ENCODE results near the gene PPP1CA.

Gene PPP1CA

DNA sequence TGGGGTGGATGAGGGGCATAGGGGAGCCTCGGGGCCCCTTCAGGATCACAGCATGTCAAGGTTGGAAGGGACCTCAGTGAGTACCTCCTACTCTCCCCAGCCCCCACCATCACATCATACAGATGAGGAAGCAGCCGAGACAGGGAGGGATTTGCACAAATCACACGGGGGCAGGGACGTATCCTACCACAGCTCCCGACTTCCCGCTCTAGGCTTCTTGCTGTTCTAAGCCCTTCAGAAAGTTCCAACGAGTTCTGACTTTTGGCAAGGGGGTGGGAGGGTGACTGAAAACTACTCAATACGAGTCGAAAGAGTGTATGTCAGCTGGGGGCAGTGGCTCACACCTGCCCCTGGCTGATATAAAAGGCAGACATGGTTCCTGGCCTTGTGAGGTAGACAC, 14.6 kb downstream of the PPP1CA start:
- H3K4me3 ChIP-seq (ENCODE audit: low read depth, low read length) = no peak overlapping the region

DNA sequence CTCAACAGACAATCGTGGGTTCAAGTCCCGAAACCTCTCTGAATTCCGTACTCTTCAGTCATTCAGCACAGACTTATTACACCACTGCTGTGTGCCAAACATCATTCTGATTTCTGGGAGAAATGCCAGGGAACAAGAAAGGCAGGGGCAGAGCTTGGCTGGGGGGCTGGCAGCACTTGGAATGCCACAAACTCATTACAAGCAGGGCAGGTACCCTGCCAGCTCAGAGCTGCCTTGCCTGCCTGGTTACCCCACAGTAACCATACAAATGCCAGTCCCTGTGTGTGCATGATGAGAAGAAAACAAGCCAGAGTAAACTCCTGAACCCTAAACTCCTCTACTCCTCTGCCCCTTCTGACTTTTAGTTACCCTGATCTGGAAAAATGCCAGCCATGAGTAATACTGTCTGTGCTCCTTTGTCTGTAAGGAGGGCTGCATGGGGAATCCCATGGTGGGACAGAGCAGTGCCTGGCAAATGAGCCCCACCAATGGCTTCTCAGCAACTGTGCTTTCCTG, 16.7 kb downstream of the PPP1CA start:
- H3K4me3 ChIP-seq (ENCODE audit: low read depth, low read length) = no peak overlapping the region

GRCh38 chr11:67382276-67383136, 19.2 kb downstream of the PPP1CA start:
- no peak overlapping the region for H3K4me3 ChIP-seq (ENCODE audit: low read depth, low read length)

- H3K4me3 ChIP-seq (ENCODE audit: low read depth, low read length) = no peak overlapping the region
Measured at GRCh38 chr11:67381244-67381972, 20.2 kb downstream of the PPP1CA start.

GRCh38 chr11:67379061-67380058, 22.3 kb downstream of the PPP1CA start:
- no peak overlapping the region for H3K4me3 ChIP-seq (ENCODE audit: low read depth, low read length)

DNA sequence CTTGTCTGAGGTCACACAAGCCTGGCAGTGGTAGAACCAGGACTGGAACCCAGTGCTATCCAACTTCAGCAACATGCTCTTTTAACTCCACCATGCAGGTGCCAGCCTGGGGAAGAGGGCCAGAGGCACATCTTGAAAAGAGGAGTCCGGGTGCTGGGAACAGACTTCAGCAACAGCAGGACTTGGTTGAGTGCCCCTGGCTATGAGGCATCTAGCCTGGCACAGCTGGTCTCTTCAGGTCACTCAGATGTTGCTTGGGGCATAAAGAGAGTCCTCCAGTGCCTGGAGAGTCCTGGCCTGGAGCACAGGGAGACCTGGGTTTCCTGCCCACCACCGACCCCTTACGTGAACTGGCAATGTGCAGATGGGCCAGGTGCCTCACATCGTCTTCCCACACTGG, 23.1 kb downstream of the PPP1CA start:
- no peak overlapping the region for H3K4me3 ChIP-seq (ENCODE audit: low read depth, low read length)

DNA sequence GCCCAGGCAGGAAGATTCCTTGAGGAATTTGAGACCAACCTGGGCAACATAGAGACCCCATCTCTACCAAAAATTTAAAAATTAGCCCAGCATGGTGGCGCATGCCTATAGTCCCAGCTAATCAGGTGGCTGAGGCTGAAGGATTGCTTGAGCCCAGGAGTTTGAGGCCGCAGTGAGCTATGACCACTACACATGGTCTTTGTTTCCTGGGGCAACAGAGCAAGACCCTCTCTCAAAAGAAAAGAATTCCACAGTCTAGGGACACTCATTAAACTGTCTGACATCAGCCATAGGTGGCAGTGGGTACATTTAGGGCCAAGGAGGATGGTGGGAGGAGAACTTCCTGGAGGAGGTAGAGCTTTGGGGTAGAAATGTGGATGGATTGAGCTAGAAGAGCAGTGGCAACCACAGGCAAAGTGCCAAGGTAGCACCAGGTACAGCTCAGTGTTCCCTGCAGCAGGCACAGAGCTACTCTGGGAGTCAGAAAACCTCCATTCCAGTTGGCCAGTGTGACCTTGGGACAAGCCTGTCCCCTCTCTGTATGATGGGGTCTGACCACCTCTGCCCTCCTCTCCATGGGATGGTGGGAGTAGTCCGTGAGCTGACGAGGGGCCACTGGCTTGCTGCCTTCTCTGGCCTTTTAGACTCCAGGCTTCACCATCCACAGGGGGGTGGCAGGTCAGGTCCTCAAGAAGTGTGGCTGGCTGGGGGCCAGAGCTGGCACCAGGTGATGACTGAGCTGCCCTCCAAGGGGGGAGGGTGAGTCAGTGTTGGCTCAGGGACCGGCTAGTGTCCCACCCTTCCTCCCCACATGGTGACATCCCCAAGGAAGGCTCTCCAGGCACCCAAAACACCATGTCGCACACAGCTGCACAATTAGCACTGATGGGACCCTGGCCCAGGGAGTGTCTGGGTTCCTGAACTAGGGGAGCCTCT, 24.5 kb downstream of the PPP1CA start:
- no peak overlapping the region for H3K4me3 ChIP-seq (ENCODE audit: low read depth, low read length)

DNA sequence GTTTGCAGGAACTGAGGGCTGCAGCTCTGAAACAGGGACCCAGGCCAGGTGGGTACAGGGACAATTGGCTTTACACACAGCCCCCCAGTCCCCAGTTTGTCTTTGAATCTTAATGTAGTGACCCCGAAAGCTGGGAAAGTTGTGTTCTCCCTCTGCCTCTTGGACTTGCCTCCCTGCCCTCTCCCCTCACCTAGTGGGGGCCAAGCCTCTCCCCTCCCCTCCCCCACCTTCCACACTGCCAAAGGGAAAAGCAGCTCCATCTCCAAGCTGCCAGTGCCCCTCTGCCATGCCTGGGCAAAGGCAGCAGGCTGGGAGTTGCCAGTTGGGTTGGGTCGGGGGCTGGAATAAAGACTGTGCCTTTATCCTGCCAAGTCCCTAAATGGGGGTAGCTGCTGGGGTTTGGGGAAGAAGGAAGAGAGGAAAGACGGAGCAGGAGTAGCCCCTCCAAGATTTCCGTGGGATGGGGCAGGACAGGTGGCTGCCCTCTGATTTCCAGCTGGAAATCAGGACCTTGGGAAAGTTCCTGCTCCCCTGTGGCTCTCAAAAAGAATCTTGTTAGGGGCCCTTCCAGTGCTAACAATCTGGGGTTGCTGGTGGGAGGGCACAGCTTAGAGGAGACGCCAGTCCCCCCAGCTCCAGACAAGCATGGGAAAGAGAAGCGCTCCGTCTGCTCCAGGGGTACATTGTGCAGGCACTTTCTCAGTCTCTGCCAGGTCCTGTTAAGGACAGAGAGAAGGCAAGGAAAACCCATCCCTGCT, 25.4 kb downstream of the PPP1CA start:
- H3K4me3 ChIP-seq (ENCODE audit: low read depth, low read length) = peak overlapping the region; percentile 20

GRCh38 chr11:67375320-67376055, 26.2 kb downstream of the PPP1CA start:
- peak overlapping the region; percentile 20 for H3K4me3 ChIP-seq (ENCODE audit: low read depth, low read length)

DNA sequence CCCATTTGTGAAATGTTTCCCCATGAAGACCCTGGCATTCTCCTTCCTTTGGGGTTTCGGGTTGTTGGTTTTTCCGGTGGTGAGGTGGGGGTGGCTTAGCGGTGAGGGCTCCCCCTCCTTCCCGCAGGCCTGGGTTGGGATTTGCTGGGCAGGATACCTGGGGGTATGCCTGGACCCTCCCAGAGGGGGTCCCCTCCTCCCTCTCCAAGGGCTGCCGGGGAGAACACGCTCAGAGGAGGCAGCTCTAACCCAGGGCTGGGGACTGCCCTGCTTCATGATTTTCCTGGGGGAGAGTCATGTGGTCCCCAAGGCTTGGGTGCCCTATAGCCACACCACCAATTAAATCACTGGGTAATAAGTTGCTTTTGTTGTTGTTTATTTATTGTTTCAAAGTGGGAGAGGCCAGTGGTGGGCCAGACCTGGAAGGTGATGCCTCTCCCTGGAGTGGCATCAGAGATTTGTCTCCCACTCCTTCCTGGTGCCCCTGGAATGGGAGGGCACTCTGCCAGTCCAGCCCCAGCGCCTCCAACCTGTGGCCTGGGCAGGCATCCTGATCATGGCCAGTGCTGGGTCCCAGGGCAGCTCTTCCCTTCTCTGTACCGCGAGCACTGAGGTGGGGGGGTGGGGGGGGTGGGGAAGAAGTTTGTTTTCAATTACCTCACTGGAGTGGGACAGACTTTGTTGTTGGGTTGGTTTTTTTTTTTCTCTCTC, 26.9 kb downstream of the PPP1CA start:
- H3K4me3 ChIP-seq (ENCODE audit: low read depth, low read length) = no peak overlapping the region

DNA sequence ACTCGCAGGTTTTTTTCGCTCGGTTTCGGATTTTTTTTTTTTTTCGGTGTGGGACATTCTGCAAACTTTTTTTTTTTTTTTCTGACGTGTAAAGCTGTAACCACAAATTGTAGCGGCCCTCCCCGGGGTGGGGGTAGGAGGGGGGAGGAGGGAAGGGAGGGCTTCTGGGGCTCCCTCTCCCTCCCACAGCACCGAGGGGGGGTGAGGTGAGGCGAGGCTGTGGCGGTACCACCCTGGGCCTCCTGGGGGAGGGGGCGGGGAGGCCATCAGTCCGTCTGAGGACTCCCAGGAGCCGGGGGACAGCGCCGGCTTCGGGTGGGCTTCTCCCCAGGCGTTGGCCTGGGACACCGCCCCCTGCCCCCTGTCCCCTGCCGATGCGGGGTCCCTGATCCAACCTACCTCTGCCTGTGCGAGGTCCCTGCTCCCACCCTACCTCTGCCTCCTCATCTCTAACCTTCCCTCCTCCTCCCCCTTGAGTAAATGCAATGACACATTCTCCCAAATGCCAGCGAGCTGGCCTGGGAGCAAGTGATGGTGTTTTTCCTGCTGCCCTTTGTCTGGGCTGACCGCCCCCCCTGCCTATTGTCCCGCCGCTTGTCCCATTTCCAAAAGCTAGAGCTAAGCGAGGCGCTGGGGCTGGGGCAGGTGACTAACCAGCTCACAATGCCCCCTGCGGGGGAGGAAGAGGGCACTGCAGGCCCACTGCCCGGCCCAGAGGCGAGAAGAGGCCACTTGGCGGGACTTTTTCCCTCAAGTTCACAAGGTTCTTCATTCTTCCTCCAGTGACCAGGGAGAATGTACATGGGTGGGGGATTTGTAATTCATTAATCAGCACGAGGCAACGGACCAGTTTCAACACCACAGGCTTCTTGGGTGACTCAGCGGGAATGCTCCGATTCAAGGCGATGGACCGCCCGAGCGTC, 27.7 kb downstream of the PPP1CA start:
- peak overlapping the region; percentile 47 for H3K4me3 ChIP-seq (ENCODE audit: low read depth, low read length)

- peak within 1 kb of the TSS; percentile 47 for H3K4me3 ChIP-seq (ENCODE audit: low read depth, low read length)
Measured at GRCh38 chr11:67372993-67373647, 28.5 kb downstream of the PPP1CA start, which contains the start of gene CLCF1. Gene CLCF1 (minus strand): TSS chr11:67373598. CDS start chr11:67373539, 59 bp downstream.

- H3K4me3 ChIP-seq (ENCODE audit: low read depth, low read length) = peak overlapping the region; percentile 47
Measured at GRCh38 chr11:67372321-67372992, 29.2 kb downstream of the PPP1CA start.

- peak overlapping the region; percentile 24 for H3K4me3 ChIP-seq (ENCODE audit: low read depth, low read length)
Measured at GRCh38 chr11:67371911-67372320, 29.7 kb downstream of the PPP1CA start.

- no peak overlapping the region for H3K4me3 ChIP-seq (ENCODE audit: low read depth, low read length)
Measured at GRCh38 chr11:67371189-67371910, 30.3 kb downstream of the PPP1CA start.

Measured in iPS-11a (cell line).